Activated naive CD4-positive, alpha-beta T cell treated with anti-CD3 and anti-CD28 coated beads, Interleukin-2, amount 10 ng/mL, durations not matched to agents 7 days and 5 days (primary cell): ENCODE results near the gene ZNF180.
"Not testable (repeated sequence)": the region's sequence is repeated elsewhere in the genome, so short reads cannot be mapped to it uniquely, and the experiment has no call there.

ENCODE experiments used
- CTCF ChIA-PET: fragments of 350-600 bp; sonication (Branson Sonifier 250); formaldehyde crosslinking; loops from one replicate; lab custom pipeline; 2021; ENCODE audit warnings: antibody characterized with exemption; lab: Charles Lee
- DNase-seq: peaks from one replicate; pipeline ENCODE4 v3.0.0-alpha.2; 2020
- H3K27ac Mint-ChIP-seq: one replicate; pipeline ENCODE4 v1.8.0; 2021; ENCODE audit warnings: mild to moderate bottlenecking, moderate library complexity, mixed read lengths
- H3K27me3 Mint-ChIP-seq: one replicate; pipeline ENCODE4 v1.8.0; 2021; ENCODE audit warnings: mild to moderate bottlenecking, mixed read lengths
- H3K36me3 Mint-ChIP-seq: one replicate; pipeline ENCODE4 v1.8.0; 2021; ENCODE audit warnings: mixed read lengths
- H3K4me1 Mint-ChIP-seq: one replicate; pipeline ENCODE4 v1.8.0; 2021; ENCODE audit warnings: mixed read lengths
- H3K4me3 Mint-ChIP-seq: one replicate; pipeline ENCODE4 v1.8.0; 2021; ENCODE audit warnings: mild to moderate bottlenecking, moderate library complexity, mixed read lengths
- H3K9me3 Mint-ChIP-seq: one replicate; pipeline ENCODE4 v1.8.0; 2021; ENCODE audit warnings: mixed read lengths

The ZNF180 gene

GRCh38 chr19:44521370-44521769, 21.0 kb upstream of the ZNF180 start:
- no peak overlapping the region for H3K27ac Mint-ChIP-seq
- peaks cover 8% of the 10 kb centered on the region for H3K9me3 Mint-ChIP-seq
- no peak overlapping the region for H3K4me3 Mint-ChIP-seq
- H3K4me1 Mint-ChIP-seq = no peaks in the 10 kb centered on the region
- no peak for DNase-seq
- CTCF ChIA-PET = no interaction called here
- no peaks in the 10 kb centered on the region for H3K36me3 Mint-ChIP-seq
- H3K27me3 Mint-ChIP-seq = no peaks in the 10 kb centered on the region

GRCh38 chr19:44517146-44517545, 16.8 kb upstream of the ZNF180 start:
- Mint-ChIP-seq H3K4me3 (no peak overlapping the region), H3K9me3 (peaks cover 12% of the 10 kb centered on the region), H3K27ac (no peak overlapping the region), H3K36me3 (no peaks in the 10 kb centered on the region), H3K4me1 (no peaks in the 10 kb centered on the region), H3K27me3 (no peaks in the 10 kb centered on the region)
- CTCF ChIA-PET = no interaction called here
- DNase-seq = no peak

- Mint-ChIP-seq H3K36me3 (no peaks in the 10 kb centered on the region), H3K4me1 (no peaks in the 10 kb centered on the region), H3K9me3 (peaks cover 15% of the 10 kb centered on the region), H3K27ac (no peak overlapping the region), H3K4me3 (no peak overlapping the region), H3K27me3 (no peaks in the 10 kb centered on the region)
- DNase-seq = no peak
- CTCF ChIA-PET = no interaction called here
These were observed 15.6 kb upstream of the ZNF180 start for GRCh38 chr19:44515907-44516306.

GRCh38 chr19:44515031-44515430, 14.7 kb upstream of the ZNF180 start:
- peaks cover 3% of the 10 kb centered on the region for H3K27me3 Mint-ChIP-seq
- no peaks in the 10 kb centered on the region for H3K36me3 Mint-ChIP-seq
- H3K27ac Mint-ChIP-seq = no peak overlapping the region
- H3K4me3 Mint-ChIP-seq = no peak overlapping the region
- peaks cover 18% of the 10 kb centered on the region for H3K9me3 Mint-ChIP-seq
- no peaks in the 10 kb centered on the region for H3K4me1 Mint-ChIP-seq
- DNase-seq = no peak
- CTCF ChIA-PET = interaction anchor here (0.7 kb wide), 1 partner anchor 104 kb away, joined by 4 read pairs; no protein-coding TSS in a partner anchor

GRCh38 chr19:44512326-44513298, 12.3 kb upstream of the ZNF180 start:
- Mint-ChIP-seq H3K4me3 (no peak overlapping the region), H3K4me1 (no peaks in the 10 kb centered on the region), H3K27me3 (peaks cover 7% of the 10 kb centered on the region), H3K9me3 (peaks cover 31% of the 10 kb centered on the region), H3K36me3 (no peaks in the 10 kb centered on the region), H3K27ac (no peak overlapping the region)
- DNase-seq = peak; percentile 49
- CTCF ChIA-PET = no interaction called here

GRCh38 chr19:44509478-44509877, 9.2 kb upstream of the ZNF180 start:
- Mint-ChIP-seq H3K4me1 (no peaks in the 10 kb centered on the region), H3K9me3 (peaks cover 27% of the 10 kb centered on the region), H3K27ac (no peak overlapping the region), H3K36me3 (no peaks in the 10 kb centered on the region), H3K4me3 (no peak overlapping the region), H3K27me3 (peaks cover 11% of the 10 kb centered on the region)
- DNase-seq = no peak
- CTCF ChIA-PET = no interaction called here

GRCh38 chr19:44499559-44499958, 763 bp downstream of the ZNF180 start:
- peak overlapping the region; percentile 87 for H3K27ac Mint-ChIP-seq
- peaks cover 29% of the 10 kb centered on the region for H3K4me1 Mint-ChIP-seq
- peaks cover 58% of the 10 kb centered on the region for H3K9me3 Mint-ChIP-seq
- H3K36me3 Mint-ChIP-seq = peaks cover 60% of the 10 kb centered on the region
- peak overlapping the region; percentile 88 for H3K4me3 Mint-ChIP-seq
- no peak for DNase-seq
- H3K27me3 Mint-ChIP-seq = peaks cover 7% of the 10 kb centered on the region
- CTCF ChIA-PET = no interaction called here

GRCh38 chr19:44498988-44499387, 1.3 kb downstream of the ZNF180 start:
- Mint-ChIP-seq H3K9me3 (peaks cover 58% of the 10 kb centered on the region), H3K36me3 (peaks cover 66% of the 10 kb centered on the region), H3K27me3 (peaks cover 4% of the 10 kb centered on the region), H3K4me3 (peak overlapping the region; percentile 88), H3K4me1 (peaks cover 29% of the 10 kb centered on the region), H3K27ac (no peak overlapping the region)
- CTCF ChIA-PET = no interaction called here
- DNase-seq = no peak

GRCh38 chr19:44496711-44497110, 3.6 kb downstream of the ZNF180 start:
- no peak for DNase-seq
- H3K27ac Mint-ChIP-seq = no peak overlapping the region
- H3K4me3 Mint-ChIP-seq = no peak overlapping the region
- peaks cover 4% of the 10 kb centered on the region for H3K27me3 Mint-ChIP-seq
- peaks cover 89% of the 10 kb centered on the region for H3K36me3 Mint-ChIP-seq
- H3K4me1 Mint-ChIP-seq = peaks cover 29% of the 10 kb centered on the region
- CTCF ChIA-PET = no interaction called here
- peaks cover 71% of the 10 kb centered on the region for H3K9me3 Mint-ChIP-seq

- peak overlapping the region; percentile 23 for H3K4me3 Mint-ChIP-seq
- peak overlapping the region; percentile 72 for H3K27ac Mint-ChIP-seq
- CTCF ChIA-PET = no interaction called here
- DNase-seq = no peak
- H3K9me3 Mint-ChIP-seq = peaks cover 88% of the 10 kb centered on the region
- H3K4me1 Mint-ChIP-seq = no peaks in the 10 kb centered on the region
- H3K36me3 Mint-ChIP-seq = peaks cover 83% of the 10 kb centered on the region
- H3K27me3 Mint-ChIP-seq = no peaks in the 10 kb centered on the region
These were observed 23.5 kb downstream of the ZNF180 start for GRCh38 chr19:44476559-44477408.

- peaks cover 15% of the 10 kb centered on the region for H3K36me3 Mint-ChIP-seq
- H3K9me3 Mint-ChIP-seq = peaks cover 85% of the 10 kb centered on the region
- DNase-seq, H3K27ac Mint-ChIP-seq, H3K4me3 Mint-ChIP-seq, H3K4me1 Mint-ChIP-seq, CTCF ChIA-PET, H3K27me3 Mint-ChIP-seq: not testable (repeated sequence)
These were observed 31.6 kb downstream of the ZNF180 start for GRCh38 chr19:44468730-44469129.

- H3K4me3 Mint-ChIP-seq, H3K36me3 Mint-ChIP-seq, H3K27me3 Mint-ChIP-seq, CTCF ChIA-PET, H3K27ac Mint-ChIP-seq, DNase-seq, H3K4me1 Mint-ChIP-seq: not testable (repeated sequence)
- peaks cover 53% of the 10 kb centered on the region for H3K9me3 Mint-ChIP-seq
These were observed 37.6 kb downstream of the ZNF180 start for GRCh38 chr19:44462600-44463286.

- H3K36me3 Mint-ChIP-seq, H3K4me1 Mint-ChIP-seq, DNase-seq, CTCF ChIA-PET, H3K27me3 Mint-ChIP-seq, H3K27ac Mint-ChIP-seq, H3K4me3 Mint-ChIP-seq: not testable (repeated sequence)
- H3K9me3 Mint-ChIP-seq = peaks cover 50% of the 10 kb centered on the region
These were observed 44.3 kb downstream of the ZNF180 start for GRCh38 chr19:44456016-44456415.

- CTCF ChIA-PET = no interaction called here
- Mint-ChIP-seq H3K36me3 (peaks cover 5% of the 10 kb centered on the region), H3K4me3 (no peak overlapping the region), H3K27me3 (no peaks in the 10 kb centered on the region), H3K9me3 (peaks cover 53% of the 10 kb centered on the region), H3K27ac (no peak overlapping the region), H3K4me1 (no peaks in the 10 kb centered on the region)
- no peak for DNase-seq
These were observed 45.2 kb downstream of the ZNF180 start for GRCh38 chr19:44455100-44455499.
